ENCODE results near the gene GFAP.

DNA sequence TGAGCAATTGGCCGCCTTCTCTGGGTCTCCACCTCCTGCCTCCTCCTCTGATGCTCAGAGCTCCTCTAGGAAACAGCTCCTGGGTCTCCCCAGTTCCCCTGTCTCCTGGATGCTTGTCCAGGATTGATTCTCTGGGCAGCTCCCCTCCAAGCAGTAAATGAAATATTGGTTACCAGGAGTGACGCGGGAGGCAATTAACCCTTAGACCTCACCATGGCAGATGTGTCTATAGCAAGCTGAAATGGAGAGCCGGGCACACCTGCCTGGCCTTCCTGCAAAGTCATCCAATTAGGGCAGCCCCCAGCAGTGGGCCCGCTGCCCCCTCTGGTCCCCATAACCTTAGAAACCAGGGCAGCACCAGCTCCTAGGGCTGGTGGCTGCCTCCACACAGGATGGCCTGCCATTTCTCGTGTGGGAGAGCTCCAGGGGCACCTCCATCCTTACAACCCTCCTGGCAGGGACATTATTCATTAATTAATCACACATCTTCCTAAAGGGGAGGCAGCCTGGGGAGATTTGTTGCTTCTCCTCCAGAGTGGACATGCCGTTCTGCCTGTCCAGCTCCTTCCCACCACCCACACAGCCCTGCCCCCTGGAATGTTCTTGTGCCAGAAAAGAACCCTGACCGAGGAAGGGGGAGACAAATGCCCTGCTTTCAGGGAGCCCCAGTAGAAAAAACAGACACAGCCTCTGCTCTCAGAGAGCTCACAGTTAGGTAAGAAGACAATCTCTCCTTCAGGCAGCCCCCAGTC, 40.5 kb upstream of the GFAP start:
- no peak for TF ChIP-seq POLR2A (IDR thresholded peaks at IDR 0.05)
- TF ChIP-seq, protein P1, sequence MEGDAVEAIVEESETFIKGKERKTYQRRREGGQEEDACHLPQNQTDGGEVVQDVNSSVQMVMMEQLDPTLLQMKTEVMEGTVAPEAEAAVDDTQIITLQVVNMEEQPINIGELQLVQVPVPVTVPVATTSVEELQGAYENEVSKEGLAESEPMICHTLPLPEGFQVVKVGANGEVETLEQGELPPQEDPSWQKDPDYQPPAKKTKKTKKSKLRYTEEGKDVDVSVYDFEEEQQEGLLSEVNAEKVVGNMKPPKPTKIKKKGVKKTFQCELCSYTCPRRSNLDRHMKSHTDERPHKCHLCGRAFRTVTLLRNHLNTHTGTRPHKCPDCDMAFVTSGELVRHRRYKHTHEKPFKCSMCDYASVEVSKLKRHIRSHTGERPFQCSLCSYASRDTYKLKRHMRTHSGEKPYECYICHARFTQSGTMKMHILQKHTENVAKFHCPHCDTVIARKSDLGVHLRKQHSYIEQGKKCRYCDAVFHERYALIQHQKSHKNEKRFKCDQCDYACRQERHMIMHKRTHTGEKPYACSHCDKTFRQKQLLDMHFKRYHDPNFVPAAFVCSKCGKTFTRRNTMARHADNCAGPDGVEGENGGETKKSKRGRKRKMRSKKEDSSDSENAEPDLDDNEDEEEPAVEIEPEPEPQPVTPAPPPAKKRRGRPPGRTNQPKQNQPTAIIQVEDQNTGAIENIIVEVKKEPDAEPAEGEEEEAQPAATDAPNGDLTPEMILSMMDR (IDR thresholded peaks at IDR 0.05): no peak
- TF ChIP-seq EP300 (IDR thresholded peaks at IDR 0.05): peak; percentile 36 to 72
